ENCODE data around the gene COL18A1.
A peak's percentile ranks its signal among the peaks of the same experiment; 100 is the strongest.

Gene COL18A1

GRCh38 chr21:45481977-45482898 lies 77.3 kb downstream of the COL18A1 start:
- DNase-seq: no peak

DNA sequence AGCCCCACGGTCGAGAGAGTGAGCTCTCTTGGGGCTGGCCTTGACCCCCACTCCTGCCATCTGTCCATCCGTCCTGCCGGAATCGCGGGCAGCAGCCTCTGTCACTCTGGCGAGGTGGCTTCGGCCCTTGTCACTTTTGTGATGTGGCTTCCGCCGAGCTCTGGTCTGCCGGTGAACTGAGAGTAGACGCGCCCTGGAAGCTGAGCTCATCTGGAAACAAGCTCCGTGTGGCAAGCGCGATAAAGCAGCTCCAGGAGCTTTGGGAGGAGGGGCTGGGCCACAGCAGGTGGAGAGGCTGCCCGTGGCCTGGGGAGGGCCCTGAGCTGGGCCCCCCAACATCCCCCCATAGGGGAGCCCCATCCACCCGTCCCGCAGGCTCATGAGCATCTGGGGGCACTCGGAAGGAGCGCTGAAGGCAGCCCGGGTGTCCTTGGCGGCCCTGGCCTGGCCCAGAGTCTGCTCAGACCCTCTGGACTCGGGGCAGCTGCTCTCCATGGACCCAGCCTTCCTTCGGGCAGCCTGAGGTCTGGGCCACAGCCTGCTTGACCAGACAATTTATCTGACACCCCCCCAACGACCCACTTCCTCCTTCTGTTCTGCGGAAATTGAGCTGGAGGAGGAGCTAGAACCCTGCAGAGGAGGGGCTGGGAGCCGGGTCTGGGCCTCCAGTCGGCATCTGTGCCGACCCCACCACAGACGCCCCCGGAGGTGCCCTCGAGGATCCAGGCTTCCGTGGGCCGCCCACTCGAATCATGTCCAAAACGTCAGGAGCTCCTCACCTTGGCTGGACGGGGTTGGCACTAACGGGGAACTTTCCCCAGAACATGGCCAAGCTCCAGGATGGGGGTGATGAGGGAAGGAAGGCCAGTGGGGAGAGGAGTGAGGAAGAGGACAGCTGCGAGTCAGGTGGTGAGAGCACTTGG lies 78.2 kb downstream of the COL18A1 start:
- DNase-seq: peak; percentile 24

DNA sequence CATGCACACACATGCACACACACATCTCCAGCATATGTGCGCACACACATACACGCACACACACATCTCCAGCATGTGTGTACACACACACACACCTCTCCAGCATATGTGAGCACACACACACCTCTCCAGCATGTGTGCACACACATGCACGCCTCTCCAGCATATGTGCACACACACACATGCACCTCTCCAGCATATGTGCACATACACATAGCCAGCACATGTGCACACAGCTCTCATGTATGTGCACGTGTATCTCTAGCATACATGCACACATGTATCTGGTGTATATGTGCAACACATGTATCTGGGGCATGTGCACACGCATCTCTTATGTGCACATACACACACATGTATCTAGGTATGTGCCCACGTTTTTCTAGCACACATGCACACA lies 79.4 kb downstream of the COL18A1 start:
- no peak for DNase-seq

- DNase-seq: no peak
Observed at GRCh38 chr21:45485686-45486442, 80.9 kb downstream of the COL18A1 start.

- no peak for DNase-seq
Observed at GRCh38 chr21:45486443-45487160, 81.6 kb downstream of the COL18A1 start.

DNA sequence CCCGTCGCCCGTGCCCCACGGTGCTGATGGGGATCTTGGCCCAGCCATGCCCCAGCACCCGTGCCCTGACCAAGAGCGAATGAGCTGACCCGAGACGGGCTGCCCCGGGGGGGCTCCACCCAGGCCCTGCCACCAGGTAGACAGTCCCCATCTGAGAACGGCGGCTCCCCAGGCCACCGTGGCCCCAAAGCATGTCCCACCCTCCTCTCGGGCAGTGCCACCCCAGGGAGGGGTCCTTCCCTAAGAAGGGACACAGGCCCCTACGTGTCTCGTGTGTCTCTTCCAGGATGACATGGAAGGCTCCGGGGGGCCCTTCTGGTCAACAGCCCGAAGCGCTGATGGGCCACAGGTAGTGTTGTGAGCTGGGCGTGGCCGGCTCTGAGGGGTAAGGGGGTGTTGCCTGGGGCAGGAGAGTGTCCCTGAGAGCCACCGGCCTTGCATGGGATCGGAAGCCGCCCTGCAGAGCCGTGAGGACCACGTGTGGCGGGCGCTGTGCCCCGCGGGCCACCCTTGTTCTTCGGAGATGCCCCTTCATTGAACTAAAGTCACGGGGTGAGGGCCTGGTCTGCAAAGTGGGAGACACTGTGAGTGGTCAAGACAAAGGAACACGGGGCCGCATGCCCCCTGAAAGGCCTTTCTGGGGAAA lies 82.3 kb downstream of the COL18A1 start:
- no peak for DNase-seq

GRCh38 chr21:45487891-45488600 lies 83.1 kb downstream of the COL18A1 start:
- DNase-seq: no peak

GRCh38 chr21:45488931-45489721 lies 84.2 kb downstream of the COL18A1 start:
- no peak for DNase-seq

DNA sequence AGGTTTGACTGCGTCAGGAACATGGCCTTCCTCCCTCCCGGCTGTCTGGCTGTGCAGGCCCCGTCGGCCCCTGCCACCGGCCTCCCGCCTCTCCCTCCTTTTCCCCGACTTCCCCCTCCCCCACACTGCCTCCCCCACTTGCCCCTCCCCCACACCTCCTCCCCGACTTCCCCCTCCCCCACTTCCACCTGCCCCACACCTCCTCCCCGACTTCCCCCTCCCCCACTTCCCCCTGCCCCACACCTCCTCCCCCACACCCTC lies 84.7 kb downstream of the COL18A1 start:
- DNase-seq: no peak

DNA sequence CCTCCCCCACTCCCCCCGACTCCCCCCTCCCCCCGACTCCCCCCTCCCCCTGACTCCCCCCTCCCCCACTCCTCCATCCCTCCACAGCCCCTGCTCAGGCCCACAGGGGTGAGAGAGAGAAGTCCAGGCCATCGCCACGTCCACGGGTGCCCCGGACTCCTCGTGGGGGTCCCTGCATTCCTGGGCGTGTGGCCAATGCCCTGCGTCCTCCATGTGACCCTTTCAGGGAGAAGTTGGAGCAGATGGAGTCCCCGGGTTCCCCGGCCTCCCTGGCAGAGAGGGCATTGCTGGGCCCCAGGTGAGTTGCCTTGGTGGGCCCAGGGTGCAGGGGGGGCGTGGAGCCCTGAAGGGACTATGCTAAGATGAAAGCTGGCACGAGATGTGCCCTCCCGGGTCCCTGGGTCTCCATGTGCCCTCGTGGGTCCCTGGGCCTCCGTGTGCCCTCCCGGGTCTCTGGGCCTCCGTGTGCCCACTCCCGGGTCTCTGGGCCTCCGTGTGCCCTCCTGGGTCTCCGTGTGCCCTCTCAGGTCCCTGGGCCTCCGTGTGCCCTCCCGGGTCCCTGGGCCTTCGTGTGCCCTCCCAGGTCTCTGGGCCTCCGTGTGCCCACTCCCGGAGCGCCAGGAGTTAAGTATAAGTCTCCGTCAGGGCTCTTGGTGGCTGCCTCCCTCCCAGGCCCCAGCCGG lies 85.2 kb downstream of the COL18A1 start:
- DNase-seq: no peak

DNA sequence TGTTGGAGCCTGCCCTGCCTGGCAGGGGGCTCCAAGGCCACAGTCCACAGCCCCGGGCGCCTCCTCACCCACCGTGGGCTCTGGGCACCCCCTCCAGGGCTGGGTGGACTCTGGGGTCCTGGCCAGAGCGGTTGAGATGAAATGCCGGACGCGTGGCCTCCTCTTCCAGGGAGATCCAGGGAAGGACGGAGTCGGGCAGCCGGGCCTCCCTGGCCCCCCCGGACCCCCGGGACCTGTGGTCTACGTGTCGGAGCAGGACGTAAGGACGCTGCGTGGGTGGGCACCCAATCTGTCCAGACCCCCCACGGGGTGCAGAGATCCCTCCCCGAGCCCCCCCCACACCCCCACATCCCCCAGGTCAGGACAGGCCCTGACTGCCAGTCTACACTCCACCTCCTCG lies 86.1 kb downstream of the COL18A1 start:
- no peak for DNase-seq

- DNase-seq: no peak
Observed at GRCh38 chr21:45491623-45492022, 86.7 kb downstream of the COL18A1 start.

DNA sequence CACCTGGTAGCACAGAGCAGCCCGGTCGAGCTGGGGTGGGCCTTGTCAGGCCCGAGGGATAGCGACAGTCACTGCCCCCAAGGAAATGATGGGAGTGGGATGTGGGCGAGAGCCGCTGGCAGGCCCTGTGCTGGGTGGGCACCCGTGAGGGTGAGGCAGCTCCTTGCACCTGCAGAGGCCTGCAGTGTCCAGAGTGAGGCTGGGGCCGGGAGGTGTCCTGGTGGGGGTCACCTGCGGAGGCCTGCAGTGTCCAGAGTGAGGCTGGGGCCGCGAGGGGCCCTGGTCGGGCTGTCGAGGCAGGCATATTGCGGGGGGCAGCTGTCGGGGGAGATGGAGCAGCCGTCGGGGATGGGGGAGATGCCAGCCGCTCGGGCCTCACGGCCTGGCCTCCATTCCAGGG lies 87.8 kb downstream of the COL18A1 start:
- DNase-seq: no peak

DNA sequence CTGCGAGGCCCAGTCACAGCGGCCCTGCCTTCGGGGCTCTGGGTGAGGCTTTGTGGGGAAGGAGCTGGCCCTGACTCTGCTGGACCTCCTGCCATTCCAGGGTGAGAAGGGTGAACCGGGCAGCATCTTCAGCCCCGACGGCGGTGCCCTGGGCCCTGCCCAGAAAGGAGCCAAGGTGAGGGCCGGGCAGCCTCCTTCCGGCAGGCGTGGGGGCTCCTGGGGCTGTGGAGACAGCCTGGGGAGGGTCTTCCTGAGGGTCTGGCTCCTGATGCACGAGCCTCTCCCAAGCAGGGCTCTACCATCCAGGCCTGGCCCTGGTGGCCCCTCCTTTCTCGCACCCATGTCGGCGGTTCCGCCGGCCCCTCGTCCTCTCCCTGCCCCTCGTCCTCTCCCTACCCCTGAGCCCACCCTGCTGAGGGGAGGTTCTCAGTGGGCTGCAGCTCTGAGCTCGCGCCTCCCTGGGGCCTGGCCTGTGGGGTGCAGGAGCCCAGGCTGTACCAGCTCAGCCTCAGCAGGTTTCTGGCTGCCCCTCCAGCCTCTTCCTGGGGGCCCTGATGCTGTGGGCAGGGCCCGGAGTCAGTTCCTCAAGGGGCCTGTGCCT lies 88.5 kb downstream of the COL18A1 start:
- no peak for DNase-seq

DNA sequence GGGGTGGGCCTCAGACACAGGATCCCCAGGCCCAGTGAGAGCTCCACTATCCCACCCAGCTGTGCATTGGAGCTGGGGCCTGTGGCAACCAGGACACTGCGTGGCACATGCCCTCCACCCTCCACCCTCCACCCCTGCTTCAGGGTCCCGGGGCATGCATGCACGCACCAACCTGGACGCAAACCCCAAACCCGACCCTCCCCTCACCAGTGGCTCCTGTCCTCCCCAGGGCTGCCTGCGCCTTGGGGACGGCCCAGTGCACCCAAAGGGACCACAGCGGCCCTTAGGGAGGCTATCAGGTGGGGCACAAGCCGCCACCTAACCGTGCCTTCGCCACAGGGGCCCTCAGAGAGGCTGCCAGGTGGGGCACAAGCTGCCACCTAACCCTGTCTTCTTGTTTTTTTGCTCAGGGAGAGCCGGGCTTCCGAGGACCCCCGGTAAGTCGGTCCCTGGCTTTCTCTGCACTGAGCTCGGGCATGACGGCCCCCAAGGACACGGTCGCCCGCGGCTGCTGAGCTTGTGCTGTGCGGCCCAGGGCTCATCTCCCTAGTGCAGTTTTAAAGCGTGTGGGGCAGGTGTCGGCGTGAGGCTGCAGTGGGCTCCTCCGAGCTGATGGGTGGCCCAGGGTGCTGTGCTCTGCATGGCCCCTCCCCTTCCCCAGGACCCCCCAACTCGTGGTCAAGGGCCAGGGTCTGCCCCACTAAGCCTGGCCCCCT lies 89.3 kb downstream of the COL18A1 start:
- DNase-seq: no peak

- no peak for DNase-seq
Observed at GRCh38 chr21:45494851-45495680, 90.1 kb downstream of the COL18A1 start.

DNA sequence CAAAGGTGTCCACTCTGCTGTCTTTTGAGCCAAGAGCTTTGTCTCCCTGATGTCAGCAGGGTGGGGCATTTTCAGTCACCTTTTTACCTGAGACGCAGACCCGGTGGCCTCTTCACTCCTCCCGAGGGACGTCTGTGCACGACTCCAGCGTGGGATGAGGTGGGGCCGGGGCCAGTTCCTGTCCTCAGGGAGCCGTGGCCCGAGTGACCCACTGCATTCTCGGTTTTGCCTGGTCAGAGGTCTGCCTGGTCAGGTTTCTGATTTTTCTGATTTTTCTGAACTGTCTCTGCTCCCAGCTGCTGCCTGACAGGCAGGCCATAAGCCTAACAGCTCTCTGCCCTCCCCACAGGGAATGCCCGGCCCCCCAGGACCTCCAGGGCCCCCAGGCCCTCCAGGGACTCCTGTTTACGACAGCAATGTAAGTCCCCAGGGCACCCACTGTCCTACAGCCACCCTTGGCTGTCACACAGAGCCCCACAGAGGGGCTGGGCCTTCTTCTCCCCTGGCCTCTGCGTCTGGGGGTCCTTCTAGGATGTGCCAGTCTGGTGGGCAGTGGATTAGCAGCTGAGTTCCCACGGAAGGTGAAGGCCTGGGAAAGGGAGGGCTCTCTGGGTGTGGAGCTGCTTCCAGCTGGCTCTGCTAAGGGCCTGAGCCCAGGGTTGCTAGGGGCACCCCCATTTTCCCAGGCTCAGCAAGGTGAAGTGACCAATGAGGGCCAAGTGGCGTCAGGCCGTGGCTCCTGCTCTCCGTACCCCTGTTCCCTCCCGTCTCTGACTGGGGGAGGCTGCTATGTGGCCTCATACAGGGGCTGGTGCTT lies 91.4 kb downstream of the COL18A1 start:
- DNase-seq: no peak
